Liver (tissue), 3 donors: ENCODE results near the gene KIF21A.

Source experiments
- JUND ChIP-seq, 2 donors: IDR thresholded peaks; 2 replicates each; pipeline ENCODE4 v1.6.1; 2016; ENCODE audit warnings: antibody characterized with exemption in 2 of 2
- RAD21 ChIP-seq, 2 donors: IDR thresholded peaks; 2 replicates each; pipeline ENCODE4 v1.6.1; 2016; ENCODE audit warnings: antibody characterized with exemption in 2 of 2, mild to moderate bottlenecking in 2 of 2
- TAF1 ChIP-seq: conservative IDR thresholded peaks from 2 replicates; pipeline ENCODE4 v1.6.1; 2016; ENCODE audit warnings: antibody characterized with exemption, mild to moderate bottlenecking
- TF ChIP-seq, protein P1 (sequence below): IDR thresholded peaks from 2 replicates; pipeline ENCODE4 v1.6.1; 2016; ENCODE audit warnings: antibody characterized with exemption
- TF ChIP-seq, protein P2 (sequence below): fragments of 150-350 bp; IDR thresholded peaks from 2 replicates; pipeline ENCODE4 v1.5.1; 2017; ENCODE audit warnings: improper control_type of control experiment, low read depth, low read length; ENCODE audit not compliant: missing input control
- TF ChIP-seq, protein P3 (sequence below): IDR thresholded peaks from 2 replicates; pipeline ENCODE4 v1.6.1; 2016; ENCODE audit warnings: antibody characterized with exemption, mild to moderate bottlenecking
- donor health status: healthy.
- donor health status: healthy.

DNA sequence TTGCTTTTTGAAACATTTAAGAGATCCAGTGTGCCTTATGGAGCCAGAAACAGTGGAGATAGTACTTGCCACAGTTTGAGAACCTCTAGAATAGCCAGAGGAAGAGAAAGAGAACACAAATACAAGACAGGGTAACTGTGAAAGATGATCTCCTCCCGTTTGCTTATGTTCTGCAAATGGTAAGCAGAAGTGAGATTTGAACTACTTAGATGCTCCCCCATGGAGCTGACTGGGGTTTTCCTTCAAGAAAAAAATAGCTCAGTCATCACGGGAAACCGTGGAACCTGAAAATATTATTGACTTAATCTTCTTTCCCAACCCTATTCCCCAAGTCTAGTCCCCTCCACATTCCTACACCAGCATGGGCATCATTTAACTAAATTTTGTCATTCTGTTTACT lies 87.1 kb downstream of the KIF21A start:
- TF ChIP-seq, protein P1, sequence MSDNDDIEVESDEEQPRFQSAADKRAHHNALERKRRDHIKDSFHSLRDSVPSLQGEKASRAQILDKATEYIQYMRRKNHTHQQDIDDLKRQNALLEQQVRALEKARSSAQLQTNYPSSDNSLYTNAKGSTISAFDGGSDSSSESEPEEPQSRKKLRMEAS = no peak
- TF ChIP-seq, protein P2, sequence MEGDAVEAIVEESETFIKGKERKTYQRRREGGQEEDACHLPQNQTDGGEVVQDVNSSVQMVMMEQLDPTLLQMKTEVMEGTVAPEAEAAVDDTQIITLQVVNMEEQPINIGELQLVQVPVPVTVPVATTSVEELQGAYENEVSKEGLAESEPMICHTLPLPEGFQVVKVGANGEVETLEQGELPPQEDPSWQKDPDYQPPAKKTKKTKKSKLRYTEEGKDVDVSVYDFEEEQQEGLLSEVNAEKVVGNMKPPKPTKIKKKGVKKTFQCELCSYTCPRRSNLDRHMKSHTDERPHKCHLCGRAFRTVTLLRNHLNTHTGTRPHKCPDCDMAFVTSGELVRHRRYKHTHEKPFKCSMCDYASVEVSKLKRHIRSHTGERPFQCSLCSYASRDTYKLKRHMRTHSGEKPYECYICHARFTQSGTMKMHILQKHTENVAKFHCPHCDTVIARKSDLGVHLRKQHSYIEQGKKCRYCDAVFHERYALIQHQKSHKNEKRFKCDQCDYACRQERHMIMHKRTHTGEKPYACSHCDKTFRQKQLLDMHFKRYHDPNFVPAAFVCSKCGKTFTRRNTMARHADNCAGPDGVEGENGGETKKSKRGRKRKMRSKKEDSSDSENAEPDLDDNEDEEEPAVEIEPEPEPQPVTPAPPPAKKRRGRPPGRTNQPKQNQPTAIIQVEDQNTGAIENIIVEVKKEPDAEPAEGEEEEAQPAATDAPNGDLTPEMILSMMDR = no peak
- TF ChIP-seq RAD21 (IDR thresholded peaks at IDR 0.05) (no peak), JUND (IDR thresholded peaks at IDR 0.05) (no peak), TAF1 (no peak)
- TF ChIP-seq, protein P3, sequence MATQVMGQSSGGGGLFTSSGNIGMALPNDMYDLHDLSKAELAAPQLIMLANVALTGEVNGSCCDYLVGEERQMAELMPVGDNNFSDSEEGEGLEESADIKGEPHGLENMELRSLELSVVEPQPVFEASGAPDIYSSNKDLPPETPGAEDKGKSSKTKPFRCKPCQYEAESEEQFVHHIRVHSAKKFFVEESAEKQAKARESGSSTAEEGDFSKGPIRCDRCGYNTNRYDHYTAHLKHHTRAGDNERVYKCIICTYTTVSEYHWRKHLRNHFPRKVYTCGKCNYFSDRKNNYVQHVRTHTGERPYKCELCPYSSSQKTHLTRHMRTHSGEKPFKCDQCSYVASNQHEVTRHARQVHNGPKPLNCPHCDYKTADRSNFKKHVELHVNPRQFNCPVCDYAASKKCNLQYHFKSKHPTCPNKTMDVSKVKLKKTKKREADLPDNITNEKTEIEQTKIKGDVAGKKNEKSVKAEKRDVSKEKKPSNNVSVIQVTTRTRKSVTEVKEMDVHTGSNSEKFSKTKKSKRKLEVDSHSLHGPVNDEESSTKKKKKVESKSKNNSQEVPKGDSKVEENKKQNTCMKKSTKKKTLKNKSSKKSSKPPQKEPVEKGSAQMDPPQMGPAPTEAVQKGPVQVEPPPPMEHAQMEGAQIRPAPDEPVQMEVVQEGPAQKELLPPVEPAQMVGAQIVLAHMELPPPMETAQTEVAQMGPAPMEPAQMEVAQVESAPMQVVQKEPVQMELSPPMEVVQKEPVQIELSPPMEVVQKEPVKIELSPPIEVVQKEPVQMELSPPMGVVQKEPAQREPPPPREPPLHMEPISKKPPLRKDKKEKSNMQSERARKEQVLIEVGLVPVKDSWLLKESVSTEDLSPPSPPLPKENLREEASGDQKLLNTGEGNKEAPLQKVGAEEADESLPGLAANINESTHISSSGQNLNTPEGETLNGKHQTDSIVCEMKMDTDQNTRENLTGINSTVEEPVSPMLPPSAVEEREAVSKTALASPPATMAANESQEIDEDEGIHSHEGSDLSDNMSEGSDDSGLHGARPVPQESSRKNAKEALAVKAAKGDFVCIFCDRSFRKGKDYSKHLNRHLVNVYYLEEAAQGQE = no peak
